ENCODE results near the gene ILDR2. TPM values are rescaled to one million over a fixed set of nuclear protein-coding genes. Genes with fewer than 3 reads are reported as not detected.

ILDR2 gene
- total and polyA plus RNA-seq, 9 of the 15 experiments (the other 6 are each of a cell fraction or from before 2014, with no cell fraction given) = 0.03 to 0.31 (median 0.18) TPM; not detected in 2

DNA sequence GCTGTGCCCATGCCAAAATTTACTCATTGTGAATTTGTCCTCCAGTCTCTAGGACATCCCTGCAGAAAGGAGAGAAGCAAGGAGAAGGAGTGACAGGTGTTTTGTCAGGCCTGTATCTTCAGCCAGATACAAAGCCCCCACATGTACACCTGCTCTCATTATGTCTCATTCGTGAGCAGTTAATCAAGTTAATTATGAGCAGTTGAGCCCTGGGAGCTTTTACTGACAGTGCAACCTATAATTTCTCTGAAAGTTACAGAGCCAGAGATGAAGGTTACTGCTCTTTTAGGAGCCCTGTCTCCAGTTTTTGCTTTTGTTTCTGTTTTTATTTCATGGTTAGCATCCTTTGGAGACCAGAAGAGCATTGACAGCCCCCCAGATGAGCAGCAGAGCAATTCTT, 5.0 kb upstream of the ILDR2 start:
- Histone ChIP-seq H3K36me3 (ENCODE audit: control insufficient read depth, insufficient read depth, low read length) (no peaks in the 10 kb centered on the region), H3K4me1 (replicated peaks in 1 of 2; ENCODE audit: control insufficient read depth in 2 of 2, insufficient read depth in 2 of 2, low read length in 2 of 2) (peaks cover 0 to 6% of the 10 kb centered on the region in 2 experiments; a peak in 2 of 5 replicates), H3K9me1 (ENCODE audit: control insufficient read depth, insufficient read depth, low read length) (no peaks in the 10 kb centered on the region), H4K20me1 (replicated peaks; ENCODE audit: control insufficient read depth, insufficient read depth, low read length) (peaks cover 6% of the 10 kb centered on the region; the same call in 1 of the 2 replicates), H3K4me2 (ENCODE audit: insufficient read depth, low read length) (no peak overlapping the region), H3K79me2 (ENCODE audit: control insufficient read depth, insufficient read depth, low read length) (no peaks in the 10 kb centered on the region), H3K27ac (ENCODE audit: extremely low read depth, low read depth, low read length) (no peak overlapping the region), H3K9me3 (replicated peaks; ENCODE audit: control insufficient read depth, insufficient read depth, low read depth, low read length) (no peaks in the 10 kb centered on the region), H2AFZ (ENCODE audit: low read depth, low read length) (no peak overlapping the region), H3K4me3 (no peak overlapping the region), H3K27me3 (ENCODE audit: control insufficient read depth in 2 of 2, insufficient read depth in 2 of 2, low read length in 2 of 2) (peaks cover 15 to 17% of the 10 kb centered on the region in 2 experiments; a peak in 4 of 5 replicates), H3K9ac (ENCODE audit: insufficient read depth in 1 of 2, low read depth in 2 of 2, low read length in 2 of 2) (no peak overlapping the region)
- ATAC-seq (no peak), FAIRE-seq (no peak), DNase-seq (ENCODE audit: extremely low read depth in 1 of 4, low spot score in 3 of 4) (no peak)
- 0% methylated on average over 1 of the region's 1 CpG for WGBS (ENCODE audit: insufficient coverage, low coverage, missing lambda C conversion rate)
- CTCF ChIA-PET (ENCODE audit: low intra/inter-chr PET ratio) = no interaction called here
- intact Hi-C loops (cut with micrococcal nuclease) = no loop called here
- TF ChIP-seq ZNF699 (CRISPR knock-in tag; IDR thresholded peaks at IDR 0.05; ENCODE audit: insufficient replicate concordance) (no peak), MTA3 (IDR thresholded peaks at IDR 0.05; ENCODE audit: borderline replicate concordance) (no peak), KLF10 (CRISPR knock-in tag; IDR thresholded peaks at IDR 0.05) (no peak), ZBTB1 (CRISPR knock-in tag; IDR thresholded peaks at IDR 0.05; ENCODE audit: borderline replicate concordance, low read depth) (no peak), ZNF124 (CRISPR knock-in tag; IDR thresholded peaks at IDR 0.05) (no peak), ZNF561 (CRISPR knock-in tag; conservative IDR thresholded peaks at IDR 0.05) (no peak), TSC22D4 (tag; IDR thresholded peaks at IDR 0.05) (no peak), NELFE (IDR thresholded peaks at IDR 0.05; ENCODE audit: insufficient read depth, insufficient read length) (no peak), EZH2 (IDR thresholded peaks at IDR 0.05; ENCODE audit: borderline replicate concordance, low read depth, low read length) (no peak)
- TF ChIP-seq, protein P1, sequence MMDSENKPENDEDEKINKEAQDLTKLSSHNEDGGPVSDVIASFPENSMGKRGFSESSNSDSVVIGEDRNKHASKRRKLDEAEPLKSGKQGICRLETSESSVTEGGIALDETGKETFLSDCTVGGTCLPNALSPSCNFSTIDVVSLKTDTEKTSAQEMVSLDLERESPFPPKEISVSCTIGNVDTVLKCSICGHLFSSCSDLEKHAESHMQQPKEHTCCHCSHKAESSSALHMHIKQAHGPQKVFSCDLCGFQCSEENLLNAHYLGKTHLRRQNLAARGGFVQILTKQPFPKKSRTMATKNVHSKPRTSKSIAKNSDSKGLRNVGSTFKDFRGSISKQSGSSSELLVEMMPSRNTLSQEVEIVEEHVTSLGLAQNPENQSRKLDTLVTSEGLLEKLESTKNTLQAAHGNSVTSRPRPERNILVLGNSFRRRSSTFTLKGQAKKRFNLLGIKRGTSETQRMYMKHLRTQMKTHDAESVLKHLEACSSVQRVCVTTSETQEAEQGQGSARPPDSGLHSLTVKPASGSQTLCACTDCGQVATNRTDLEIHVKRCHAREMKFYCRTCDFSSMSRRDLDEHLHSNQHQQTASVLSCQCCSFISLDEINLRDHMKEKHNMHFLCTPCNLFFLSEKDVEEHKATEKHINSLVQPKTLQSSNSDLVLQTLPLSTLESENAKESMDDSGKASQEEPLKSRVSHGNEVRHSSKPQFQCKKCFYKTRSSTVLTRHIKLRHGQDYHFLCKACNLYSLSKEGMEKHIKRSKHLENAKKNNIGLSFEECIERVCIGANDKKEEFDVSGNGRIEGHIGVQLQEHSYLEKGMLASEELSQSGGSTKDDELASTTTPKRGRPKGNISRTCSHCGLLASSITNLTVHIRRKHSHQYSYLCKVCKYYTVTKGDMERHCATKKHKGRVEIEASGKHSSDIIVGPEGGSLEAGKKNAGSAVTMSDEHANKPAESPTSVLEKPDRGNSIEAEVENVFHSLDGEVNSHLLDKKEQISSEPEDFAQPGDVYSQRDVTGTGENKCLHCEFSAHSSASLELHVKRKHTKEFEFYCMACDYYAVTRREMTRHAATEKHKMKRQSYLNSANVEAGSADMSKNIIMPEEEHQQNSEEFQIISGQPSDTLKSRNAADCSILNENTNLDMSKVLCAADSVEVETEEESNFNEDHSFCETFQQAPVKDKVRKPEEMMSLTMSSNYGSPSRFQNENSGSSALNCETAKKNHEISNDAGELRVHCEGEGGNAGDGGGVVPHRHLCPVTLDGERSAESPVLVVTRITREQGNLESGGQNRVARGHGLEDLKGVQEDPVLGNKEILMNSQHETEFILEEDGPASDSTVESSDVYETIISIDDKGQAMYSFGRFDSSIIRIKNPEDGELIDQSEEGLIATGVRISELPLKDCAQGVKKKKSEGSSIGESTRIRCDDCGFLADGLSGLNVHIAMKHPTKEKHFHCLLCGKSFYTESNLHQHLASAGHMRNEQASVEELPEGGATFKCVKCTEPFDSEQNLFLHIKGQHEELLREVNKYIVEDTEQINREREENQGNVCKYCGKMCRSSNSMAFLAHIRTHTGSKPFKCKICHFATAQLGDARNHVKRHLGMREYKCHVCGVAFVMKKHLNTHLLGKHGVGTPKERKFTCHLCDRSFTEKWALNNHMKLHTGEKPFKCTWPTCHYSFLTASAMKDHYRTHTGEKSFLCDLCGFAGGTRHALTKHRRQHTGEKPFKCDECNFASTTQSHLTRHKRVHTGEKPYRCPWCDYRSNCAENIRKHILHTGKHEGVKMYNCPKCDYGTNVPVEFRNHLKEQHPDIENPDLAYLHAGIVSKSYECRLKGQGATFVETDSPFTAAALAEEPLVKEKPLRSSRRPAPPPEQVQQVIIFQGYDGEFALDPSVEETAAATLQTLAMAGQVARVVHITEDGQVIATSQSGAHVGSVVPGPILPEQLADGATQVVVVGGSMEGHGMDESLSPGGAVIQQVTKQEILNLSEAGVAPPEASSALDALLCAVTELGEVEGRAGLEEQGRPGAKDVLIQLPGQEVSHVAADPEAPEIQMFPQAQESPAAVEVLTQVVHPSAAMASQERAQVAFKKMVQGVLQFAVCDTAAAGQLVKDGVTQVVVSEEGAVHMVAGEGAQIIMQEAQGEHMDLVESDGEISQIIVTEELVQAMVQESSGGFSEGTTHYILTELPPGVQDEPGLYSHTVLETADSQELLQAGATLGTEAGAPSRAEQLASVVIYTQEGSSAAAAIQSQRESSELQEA (IDR thresholded peaks at IDR 0.05; ENCODE audit: low read depth) = no peak
- in situ Hi-C loops (cut with MboI) = no loop called here
- POLR2A ChIA-PET = interaction anchor here (1.0 kb wide), 1 partner anchor 10 kb away, joined by 5 read pairs; no protein-coding TSS in a partner anchor
- no TSS peak for BruUV-seq (replicated peaks)

Measured in K562 (cell line).